Measurements from ENCODE around the gene MYADM.

DNA sequence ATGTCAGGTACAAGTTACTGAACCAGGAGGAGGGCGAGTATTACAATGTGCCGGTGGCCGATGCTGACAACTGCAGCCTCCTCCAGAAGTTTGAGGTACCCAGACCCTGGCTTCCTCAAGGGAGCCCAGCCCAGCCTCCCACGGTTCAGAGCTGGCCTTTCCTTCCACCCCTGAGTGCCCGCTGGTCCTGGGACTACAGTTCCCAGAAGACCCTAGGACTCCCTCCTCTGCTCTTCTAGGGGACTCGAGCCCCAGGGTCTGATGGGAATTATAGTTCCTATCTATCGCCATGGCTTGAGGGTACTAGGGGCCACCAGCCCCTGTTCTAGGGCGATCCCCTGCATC is 25.3 kb downstream of the MYADM start:
- TF ChIP-seq, protein P1, sequence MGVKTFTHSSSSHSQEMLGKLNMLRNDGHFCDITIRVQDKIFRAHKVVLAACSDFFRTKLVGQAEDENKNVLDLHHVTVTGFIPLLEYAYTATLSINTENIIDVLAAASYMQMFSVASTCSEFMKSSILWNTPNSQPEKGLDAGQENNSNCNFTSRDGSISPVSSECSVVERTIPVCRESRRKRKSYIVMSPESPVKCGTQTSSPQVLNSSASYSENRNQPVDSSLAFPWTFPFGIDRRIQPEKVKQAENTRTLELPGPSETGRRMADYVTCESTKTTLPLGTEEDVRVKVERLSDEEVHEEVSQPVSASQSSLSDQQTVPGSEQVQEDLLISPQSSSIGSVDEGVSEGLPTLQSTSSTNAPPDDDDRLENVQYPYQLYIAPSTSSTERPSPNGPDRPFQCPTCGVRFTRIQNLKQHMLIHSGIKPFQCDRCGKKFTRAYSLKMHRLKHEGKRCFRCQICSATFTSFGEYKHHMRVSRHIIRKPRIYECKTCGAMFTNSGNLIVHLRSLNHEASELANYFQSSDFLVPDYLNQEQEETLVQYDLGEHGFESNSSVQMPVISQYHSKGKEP (tag by site-specific recombination; IDR thresholded peaks at IDR 0.05), result no peak
- TF ChIP-seq ZNF274 (IDR thresholded peaks at IDR 0.05; ENCODE audit: low read length) (no peak), ZNF274 (tag by site-specific recombination; IDR thresholded peaks at IDR 0.05; ENCODE audit: borderline replicate concordance) (no peak), ZNF629 (tag by site-specific recombination; IDR thresholded peaks at IDR 0.05) (no peak)
- TF ChIP-seq, protein P2, sequence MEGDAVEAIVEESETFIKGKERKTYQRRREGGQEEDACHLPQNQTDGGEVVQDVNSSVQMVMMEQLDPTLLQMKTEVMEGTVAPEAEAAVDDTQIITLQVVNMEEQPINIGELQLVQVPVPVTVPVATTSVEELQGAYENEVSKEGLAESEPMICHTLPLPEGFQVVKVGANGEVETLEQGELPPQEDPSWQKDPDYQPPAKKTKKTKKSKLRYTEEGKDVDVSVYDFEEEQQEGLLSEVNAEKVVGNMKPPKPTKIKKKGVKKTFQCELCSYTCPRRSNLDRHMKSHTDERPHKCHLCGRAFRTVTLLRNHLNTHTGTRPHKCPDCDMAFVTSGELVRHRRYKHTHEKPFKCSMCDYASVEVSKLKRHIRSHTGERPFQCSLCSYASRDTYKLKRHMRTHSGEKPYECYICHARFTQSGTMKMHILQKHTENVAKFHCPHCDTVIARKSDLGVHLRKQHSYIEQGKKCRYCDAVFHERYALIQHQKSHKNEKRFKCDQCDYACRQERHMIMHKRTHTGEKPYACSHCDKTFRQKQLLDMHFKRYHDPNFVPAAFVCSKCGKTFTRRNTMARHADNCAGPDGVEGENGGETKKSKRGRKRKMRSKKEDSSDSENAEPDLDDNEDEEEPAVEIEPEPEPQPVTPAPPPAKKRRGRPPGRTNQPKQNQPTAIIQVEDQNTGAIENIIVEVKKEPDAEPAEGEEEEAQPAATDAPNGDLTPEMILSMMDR (tag by site-specific recombination; IDR thresholded peaks at IDR 0.05), result no peak
- TF ChIP-seq, protein P3, sequence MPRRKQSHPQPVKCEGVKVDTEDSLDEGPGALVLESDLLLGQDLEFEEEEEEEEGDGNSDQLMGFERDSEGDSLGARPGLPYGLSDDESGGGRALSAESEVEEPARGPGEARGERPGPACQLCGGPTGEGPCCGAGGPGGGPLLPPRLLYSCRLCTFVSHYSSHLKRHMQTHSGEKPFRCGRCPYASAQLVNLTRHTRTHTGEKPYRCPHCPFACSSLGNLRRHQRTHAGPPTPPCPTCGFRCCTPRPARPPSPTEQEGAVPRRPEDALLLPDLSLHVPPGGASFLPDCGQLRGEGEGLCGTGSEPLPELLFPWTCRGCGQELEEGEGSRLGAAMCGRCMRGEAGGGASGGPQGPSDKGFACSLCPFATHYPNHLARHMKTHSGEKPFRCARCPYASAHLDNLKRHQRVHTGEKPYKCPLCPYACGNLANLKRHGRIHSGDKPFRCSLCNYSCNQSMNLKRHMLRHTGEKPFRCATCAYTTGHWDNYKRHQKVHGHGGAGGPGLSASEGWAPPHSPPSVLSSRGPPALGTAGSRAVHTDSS (tag by site-specific recombination; IDR thresholded peaks at IDR 0.05), result no peak
